ENCODE measurements around the gene LENG8.

LENG8 gene

GRCh38 chr19:54418930-54419800, 29.8 kb upstream of the LENG8 start:
- no peak overlapping the region for H3K27ac ChIP-seq
- TF ChIP-seq ZFX (IDR thresholded peaks at IDR 0.05) (no peak), CTCF (conservative IDR thresholded peaks at IDR 0.05) (no peak)

GRCh38 chr19:54420068-54420382, 29.0 kb upstream of the LENG8 start:
- no peak overlapping the region for H3K27ac ChIP-seq
- no peak for TF ChIP-seq ZFX (IDR thresholded peaks at IDR 0.05)

GRCh38 chr19:54420383-54421168, 28.4 kb upstream of the LENG8 start:
- H3K27ac ChIP-seq = no peak overlapping the region
- TF ChIP-seq CTCF (conservative IDR thresholded peaks at IDR 0.05) (no peak), ZFX (IDR thresholded peaks at IDR 0.05) (no peak)

- TF ChIP-seq ZFX (IDR thresholded peaks at IDR 0.05) (no peak), CTCF (conservative IDR thresholded peaks at IDR 0.05) (no peak)
- H3K27ac ChIP-seq = no peak overlapping the region
Observed at GRCh38 chr19:54421169-54421516, 27.9 kb upstream of the LENG8 start.

- TF ChIP-seq ZFX (IDR thresholded peaks at IDR 0.05) (no peak), CTCF (conservative IDR thresholded peaks at IDR 0.05) (no peak)
- no peak overlapping the region for H3K27ac ChIP-seq
Observed at GRCh38 chr19:54421521-54421920, 27.5 kb upstream of the LENG8 start.

- TF ChIP-seq ZFX (IDR thresholded peaks at IDR 0.05) (no peak), CTCF (conservative IDR thresholded peaks at IDR 0.05) (no peak)
- no peak overlapping the region for H3K27ac ChIP-seq
Observed at GRCh38 chr19:54422136-54422535, 26.9 kb upstream of the LENG8 start.

GRCh38 chr19:54424201-54424600, 24.8 kb upstream of the LENG8 start:
- TF ChIP-seq CTCF (conservative IDR thresholded peaks at IDR 0.05) (no peak), ZFX (IDR thresholded peaks at IDR 0.05) (no peak)

More at GRCh38 chr19:54424201-54424600, 24.8 kb upstream of the LENG8 start:
- no peak overlapping the region for H3K27ac ChIP-seq

Data from C4-2B (cell line).